Measurements from ENCODE around the gene TOB2.
"Not testable (repeated sequence)": the region's sequence is repeated elsewhere in the genome, so short reads cannot be mapped to it uniquely, and the experiment has no call there.

Gene TOB2

GRCh38 chr22:41445129-41446056 lies 1.2 kb downstream of the TOB2 start:
- FAIRE-seq = no peak
- no peak for DNase-seq (ENCODE audit: insufficient read length, low spot score)
- TF ChIP-seq, protein P1, sequence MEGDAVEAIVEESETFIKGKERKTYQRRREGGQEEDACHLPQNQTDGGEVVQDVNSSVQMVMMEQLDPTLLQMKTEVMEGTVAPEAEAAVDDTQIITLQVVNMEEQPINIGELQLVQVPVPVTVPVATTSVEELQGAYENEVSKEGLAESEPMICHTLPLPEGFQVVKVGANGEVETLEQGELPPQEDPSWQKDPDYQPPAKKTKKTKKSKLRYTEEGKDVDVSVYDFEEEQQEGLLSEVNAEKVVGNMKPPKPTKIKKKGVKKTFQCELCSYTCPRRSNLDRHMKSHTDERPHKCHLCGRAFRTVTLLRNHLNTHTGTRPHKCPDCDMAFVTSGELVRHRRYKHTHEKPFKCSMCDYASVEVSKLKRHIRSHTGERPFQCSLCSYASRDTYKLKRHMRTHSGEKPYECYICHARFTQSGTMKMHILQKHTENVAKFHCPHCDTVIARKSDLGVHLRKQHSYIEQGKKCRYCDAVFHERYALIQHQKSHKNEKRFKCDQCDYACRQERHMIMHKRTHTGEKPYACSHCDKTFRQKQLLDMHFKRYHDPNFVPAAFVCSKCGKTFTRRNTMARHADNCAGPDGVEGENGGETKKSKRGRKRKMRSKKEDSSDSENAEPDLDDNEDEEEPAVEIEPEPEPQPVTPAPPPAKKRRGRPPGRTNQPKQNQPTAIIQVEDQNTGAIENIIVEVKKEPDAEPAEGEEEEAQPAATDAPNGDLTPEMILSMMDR (IDR thresholded peaks at IDR 0.05; ENCODE audit: insufficient read depth, missing control alignments) = no peak

DNA sequence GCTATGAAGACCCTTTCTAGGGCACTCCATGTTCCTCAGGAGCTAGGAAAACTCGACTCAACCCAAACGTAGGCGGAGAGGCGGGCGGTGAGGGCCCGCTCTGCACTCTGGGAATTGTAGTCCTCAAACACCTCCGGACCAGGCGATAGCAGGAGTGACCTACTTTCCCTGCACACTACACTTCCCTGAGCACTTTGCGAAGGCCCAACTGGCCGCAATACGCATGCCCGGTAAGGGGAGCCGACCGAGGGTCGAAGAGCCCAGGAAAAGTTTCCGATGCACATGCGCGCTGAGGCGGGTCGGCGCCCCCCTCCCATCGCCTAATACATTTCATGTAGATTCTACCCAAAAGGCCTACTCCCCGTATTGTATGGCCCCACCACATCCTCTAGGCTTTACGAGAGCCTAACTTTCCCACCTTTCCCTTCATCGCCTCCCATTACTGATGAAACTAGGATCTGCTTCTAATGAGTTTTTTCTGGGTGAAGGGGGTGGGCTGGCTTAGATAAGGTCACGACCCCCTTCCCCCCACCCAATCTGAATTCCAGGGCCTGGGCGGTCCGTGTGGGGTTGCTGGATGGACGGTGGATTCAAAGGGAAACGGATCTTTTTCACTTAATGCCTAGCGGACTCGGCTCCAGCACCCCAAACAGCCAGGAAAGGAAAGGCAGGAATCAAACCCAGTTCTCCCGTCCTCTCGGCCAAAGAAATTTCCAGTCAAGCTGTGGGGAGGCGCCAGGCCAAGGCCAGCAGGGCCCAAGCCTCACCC lies 2.1 kb downstream of the TOB2 start:
- FAIRE-seq (no peak), DNase-seq (ENCODE audit: insufficient read length, low spot score) (no peak)
- TF ChIP-seq, protein P1 (IDR thresholded peaks at IDR 0.05; ENCODE audit: insufficient read depth, missing control alignments) = no peak

GRCh38 chr22:41442240-41442792 lies 4.3 kb downstream of the TOB2 start:
- FAIRE-seq = no peak
- TF ChIP-seq, protein P1 (IDR thresholded peaks at IDR 0.05; ENCODE audit: insufficient read depth, missing control alignments) = no peak
- DNase-seq (ENCODE audit: insufficient read length, low spot score) = no peak

GRCh38 chr22:41440511-41440910 lies 6.1 kb downstream of the TOB2 start:
- not testable (repeated sequence) for DNase-seq (ENCODE audit: insufficient read length, low spot score); FAIRE-seq

DNA sequence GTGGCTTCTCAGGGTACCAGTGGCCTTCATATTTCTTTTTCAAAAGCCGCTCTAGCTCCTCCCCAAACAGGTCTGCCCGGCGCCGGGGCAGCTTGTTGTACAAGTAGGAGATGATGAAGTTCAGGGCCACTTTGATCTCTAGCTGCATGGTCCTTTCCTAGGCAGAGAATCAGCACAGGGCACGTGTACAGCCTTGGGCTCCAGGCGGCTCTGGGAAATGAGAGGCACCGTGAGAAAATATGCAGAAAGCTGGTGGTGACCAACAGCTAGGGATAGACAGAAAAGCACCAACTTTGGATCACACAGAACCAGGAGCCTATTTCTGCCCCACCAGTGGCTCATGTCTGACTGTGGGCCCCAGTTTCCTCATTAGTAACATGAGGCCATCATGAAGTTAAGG lies 9.4 kb downstream of the TOB2 start:
- DNase-seq (ENCODE audit: insufficient read length, low spot score) (no peak), FAIRE-seq (no peak)
- TF ChIP-seq, protein P1 (IDR thresholded peaks at IDR 0.05; ENCODE audit: insufficient read depth, missing control alignments) = no peak

GRCh38 chr22:41436322-41437113 lies 10.1 kb downstream of the TOB2 start:
- TF ChIP-seq, protein P1 (IDR thresholded peaks at IDR 0.05; ENCODE audit: insufficient read depth, missing control alignments) = no peak
- DNase-seq (ENCODE audit: insufficient read length, low spot score) (no peak), FAIRE-seq (no peak)

- DNase-seq (ENCODE audit: insufficient read length, low spot score) = no peak
- TF ChIP-seq, protein P1 (IDR thresholded peaks at IDR 0.05; ENCODE audit: insufficient read depth, missing control alignments) = no peak
- no peak for FAIRE-seq
Measured at GRCh38 chr22:41435560-41435959, 11.0 kb downstream of the TOB2 start.

- DNase-seq (ENCODE audit: insufficient read length, low spot score); FAIRE-seq: not testable (repeated sequence)
Measured at GRCh38 chr22:41434361-41435003, 12.1 kb downstream of the TOB2 start.

DNA sequence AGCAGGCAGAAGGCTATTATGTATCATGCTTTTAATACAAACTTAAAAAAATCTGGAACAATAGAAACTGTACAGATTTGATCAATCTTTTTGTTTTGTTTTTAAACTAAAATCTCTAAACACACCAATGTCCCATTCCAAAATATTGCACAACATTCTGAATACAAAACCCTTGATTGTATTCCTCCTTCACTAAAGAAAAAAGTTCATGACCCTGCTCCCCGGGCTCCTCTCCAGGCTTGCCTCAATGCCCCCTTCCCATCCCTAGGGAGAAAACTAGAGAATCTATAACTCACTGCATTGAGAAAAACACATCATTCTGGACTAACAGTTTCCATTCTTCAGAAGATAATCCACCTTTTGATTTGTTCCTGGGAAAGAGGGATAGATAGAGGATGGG lies 13.1 kb downstream of the TOB2 start:
- FAIRE-seq; DNase-seq (ENCODE audit: insufficient read length, low spot score): not testable (repeated sequence)

Measured in D721Med (cell line).